KMS-11 (cell line): ENCODE results near the gene RAB5B.
"Not testable (repeated sequence)": the region's sequence is repeated elsewhere in the genome, so short reads cannot be mapped to it uniquely, and the experiment has no call there.

Source experiments
- H2AFZ ChIP-seq: fragments of 200-600 bp; sonication (generic); 2 replicates; pipeline ENCODE4 v1.6.1; 2016; ENCODE audit warnings: antibody characterized with exemption, mixed run types, low read depth
- H3K27ac ChIP-seq: fragments of 200-600 bp; sonication (generic); 2 replicates; pipeline ENCODE4 v1.6.1; 2016; ENCODE audit warnings: mild to moderate bottlenecking, mixed run types
- H3K27me3 ChIP-seq: fragments of 200-600 bp; sonication (generic); 2 replicates; pipeline ENCODE4 v1.6.1; 2017; ENCODE audit warnings: mild to moderate bottlenecking, low read depth, mixed run types, moderate library complexity; ENCODE audit not compliant: insufficient read depth
- H3K36me3 ChIP-seq: fragments of 200-600 bp; sonication (generic); 2 replicates; pipeline ENCODE4 v1.6.1; 2017; ENCODE audit warnings: mild to moderate bottlenecking, mixed run types; ENCODE audit not compliant: insufficient read depth
- H3K4me1 ChIP-seq: fragments of 200-600 bp; sonication (generic); 2 replicates; pipeline ENCODE4 v1.6.1; 2016; ENCODE audit warnings: mild to moderate bottlenecking, low read depth, mixed run types; ENCODE audit not compliant: poor library complexity, severe bottlenecking
- H3K4me2 ChIP-seq: fragments of 200-600 bp; sonication (generic); 2 replicates; pipeline ENCODE4 v1.7.0; 2016; ENCODE audit warnings: mild to moderate bottlenecking, mixed run types
- H3K4me3 ChIP-seq: fragments of 200-600 bp; sonication (generic); IDR thresholded peaks from 2 replicates; pipeline ENCODE4 v1.6.1; 2017; ENCODE audit warnings: low read depth, low read length, mixed read lengths; ENCODE audit not compliant: insufficient read depth
- H3K79me2 ChIP-seq: fragments of 200-600 bp; sonication (generic); 2 replicates; pipeline ENCODE4 v1.6.1; 2016; ENCODE audit warnings: low read depth, mixed run types; ENCODE audit not compliant: insufficient read depth
- H3K9ac ChIP-seq: fragments of 200-600 bp; sonication (generic); 2 replicates; pipeline ENCODE4 v1.6.1; 2016; ENCODE audit warnings: mild to moderate bottlenecking, mixed run types
- H4K20me1 ChIP-seq: fragments of 200-600 bp; sonication (generic); 2 replicates; pipeline ENCODE4 v1.6.1; 2016; ENCODE audit warnings: mild to moderate bottlenecking, mixed run types; ENCODE audit not compliant: insufficient read depth
- TF ChIP-seq, protein P1 (sequence below): fragments of 200-600 bp; sonication (generic); conservative IDR thresholded peaks from 2 replicates; pipeline ENCODE4 v1.6.1; 2017; ENCODE audit warnings: low read depth, mild to moderate bottlenecking, antibody characterized with exemption, low read length, moderate library complexity, mixed read lengths

RAB5B gene

DNA sequence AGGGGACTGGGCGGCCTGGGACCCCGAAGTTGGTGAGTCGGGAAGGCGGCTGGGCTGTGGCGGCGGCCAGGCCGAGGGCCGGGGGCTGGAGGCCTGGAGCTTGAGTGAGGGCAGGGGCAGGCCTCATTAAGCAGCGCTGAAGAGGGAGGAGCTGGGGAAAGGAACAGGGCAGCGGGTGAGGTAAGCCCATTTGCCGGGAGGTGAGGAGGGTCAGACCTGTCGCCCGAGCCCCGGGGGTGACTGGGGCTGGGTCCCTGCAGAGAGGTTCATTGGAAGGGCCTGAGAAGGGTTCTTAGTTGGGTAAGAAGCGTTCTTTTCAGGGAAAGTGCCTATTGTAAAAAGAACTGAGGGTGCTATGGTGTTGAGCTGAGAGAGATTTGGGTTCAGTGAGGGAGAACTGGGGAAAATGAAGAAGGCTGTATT, 441 bp downstream of the RAB5B start:
- H3K4me3 ChIP-seq, result peak overlapping the region; percentile 79
- H3K36me3 ChIP-seq, result no peaks in the 10 kb centered on the region
- H3K4me1 ChIP-seq, result peaks cover 20% of the 10 kb centered on the region
- no peaks in the 10 kb centered on the region for H3K27me3 ChIP-seq
- peak overlapping the region; percentile 70 for H3K4me2 ChIP-seq
- TF ChIP-seq, protein P1, sequence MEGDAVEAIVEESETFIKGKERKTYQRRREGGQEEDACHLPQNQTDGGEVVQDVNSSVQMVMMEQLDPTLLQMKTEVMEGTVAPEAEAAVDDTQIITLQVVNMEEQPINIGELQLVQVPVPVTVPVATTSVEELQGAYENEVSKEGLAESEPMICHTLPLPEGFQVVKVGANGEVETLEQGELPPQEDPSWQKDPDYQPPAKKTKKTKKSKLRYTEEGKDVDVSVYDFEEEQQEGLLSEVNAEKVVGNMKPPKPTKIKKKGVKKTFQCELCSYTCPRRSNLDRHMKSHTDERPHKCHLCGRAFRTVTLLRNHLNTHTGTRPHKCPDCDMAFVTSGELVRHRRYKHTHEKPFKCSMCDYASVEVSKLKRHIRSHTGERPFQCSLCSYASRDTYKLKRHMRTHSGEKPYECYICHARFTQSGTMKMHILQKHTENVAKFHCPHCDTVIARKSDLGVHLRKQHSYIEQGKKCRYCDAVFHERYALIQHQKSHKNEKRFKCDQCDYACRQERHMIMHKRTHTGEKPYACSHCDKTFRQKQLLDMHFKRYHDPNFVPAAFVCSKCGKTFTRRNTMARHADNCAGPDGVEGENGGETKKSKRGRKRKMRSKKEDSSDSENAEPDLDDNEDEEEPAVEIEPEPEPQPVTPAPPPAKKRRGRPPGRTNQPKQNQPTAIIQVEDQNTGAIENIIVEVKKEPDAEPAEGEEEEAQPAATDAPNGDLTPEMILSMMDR, result no peak
- peaks cover 39% of the 10 kb centered on the region for H3K79me2 ChIP-seq
- peak overlapping the region; percentile 52 for H3K9ac ChIP-seq
- peak overlapping the region; percentile 15; the same call in 1 of the 2 replicates for H3K27ac ChIP-seq
- H2AFZ ChIP-seq, result peak overlapping the region; percentile 75
- no peaks in the 10 kb centered on the region for H4K20me1 ChIP-seq

DNA sequence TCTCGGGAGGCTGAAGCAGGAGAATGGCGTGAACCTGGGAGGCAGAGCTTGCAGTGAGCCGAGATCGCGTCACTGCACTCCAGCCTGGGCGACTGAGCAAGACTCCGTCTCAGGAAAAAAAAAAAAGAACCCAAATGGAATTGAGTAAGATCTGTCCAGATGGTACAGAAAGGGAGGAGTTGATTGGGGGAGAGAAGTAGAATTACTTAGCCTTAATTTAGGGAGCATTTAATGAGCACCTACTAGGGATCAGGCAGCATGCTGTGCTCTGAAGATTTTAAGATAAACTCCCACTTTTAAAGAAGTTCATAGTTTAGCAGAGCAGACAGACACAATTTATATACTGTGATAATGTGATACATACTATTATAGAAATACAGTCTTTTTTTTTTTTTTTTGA, 4.5 kb downstream of the RAB5B start:
- Histone ChIP-seq H3K36me3 (no peaks in the 10 kb centered on the region), H3K27ac (no peak overlapping the region), H3K4me1 (peaks cover 9% of the 10 kb centered on the region), H2AFZ (no peak overlapping the region), H3K9ac (no peak overlapping the region), H4K20me1 (no peaks in the 10 kb centered on the region), H3K4me3 (no peak overlapping the region), H3K79me2 (peaks cover 39% of the 10 kb centered on the region), H3K4me2 (no peak overlapping the region), H3K27me3 (no peaks in the 10 kb centered on the region)
- TF ChIP-seq, protein P1, result no peak

DNA sequence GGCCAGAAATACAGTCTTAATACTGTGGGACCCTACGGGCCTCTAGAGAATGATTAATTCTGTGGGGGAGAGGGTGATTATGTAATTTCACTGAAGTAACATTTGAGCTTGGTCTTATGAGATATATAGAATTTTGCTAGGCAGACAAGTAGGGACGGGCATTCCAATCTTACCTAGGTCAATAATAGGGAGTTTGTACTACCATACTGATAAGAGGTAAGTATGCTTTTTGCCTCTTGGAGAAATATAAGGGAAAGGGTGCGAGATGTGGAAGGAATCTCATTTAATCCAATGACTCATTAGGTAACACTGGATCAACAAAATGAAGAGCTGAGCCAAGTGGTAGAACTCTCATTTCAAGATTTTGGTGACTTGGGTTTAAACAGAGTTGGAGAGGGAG, 5.2 kb downstream of the RAB5B start:
- no peak overlapping the region for H3K9ac ChIP-seq
- peaks cover 39% of the 10 kb centered on the region for H3K79me2 ChIP-seq
- H2AFZ ChIP-seq, result no peak overlapping the region
- no peaks in the 10 kb centered on the region for H3K36me3 ChIP-seq
- H4K20me1 ChIP-seq, result no peaks in the 10 kb centered on the region
- H3K4me2 ChIP-seq, result no peak overlapping the region
- H3K4me3 ChIP-seq, result no peak overlapping the region
- peaks cover 9% of the 10 kb centered on the region for H3K4me1 ChIP-seq
- no peaks in the 10 kb centered on the region for H3K27me3 ChIP-seq
- no peak overlapping the region for H3K27ac ChIP-seq
- TF ChIP-seq, protein P1, result no peak

DNA sequence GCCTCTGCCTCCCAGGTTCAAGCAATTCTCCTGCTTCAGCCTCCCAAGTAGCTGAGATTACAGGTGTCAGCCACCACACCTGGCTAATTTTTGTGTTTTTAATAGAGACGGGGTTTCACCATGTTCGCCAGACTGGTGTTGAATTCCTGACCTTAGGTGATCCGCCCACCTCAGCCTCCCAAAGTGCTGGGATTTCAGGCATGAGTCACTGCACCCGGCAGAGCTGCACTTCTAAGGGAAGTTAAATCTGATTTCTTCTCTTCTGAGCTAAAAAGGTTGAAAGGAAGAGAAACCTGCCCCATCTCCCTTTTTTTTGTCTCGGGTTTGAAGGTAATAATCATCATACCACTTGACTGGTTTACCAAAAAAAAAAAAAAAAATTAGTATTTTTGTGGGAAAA, 8.0 kb downstream of the RAB5B start:
- not testable (repeated sequence) for H3K27ac ChIP-seq, H3K9ac ChIP-seq, H2AFZ ChIP-seq, H3K4me2 ChIP-seq, H3K4me1 ChIP-seq, H4K20me1 ChIP-seq, H3K36me3 ChIP-seq, H3K27me3 ChIP-seq, H3K4me3 ChIP-seq
- H3K79me2 ChIP-seq, result peaks cover 11% of the 10 kb centered on the region; the same call in 1 of the 2 replicates

DNA sequence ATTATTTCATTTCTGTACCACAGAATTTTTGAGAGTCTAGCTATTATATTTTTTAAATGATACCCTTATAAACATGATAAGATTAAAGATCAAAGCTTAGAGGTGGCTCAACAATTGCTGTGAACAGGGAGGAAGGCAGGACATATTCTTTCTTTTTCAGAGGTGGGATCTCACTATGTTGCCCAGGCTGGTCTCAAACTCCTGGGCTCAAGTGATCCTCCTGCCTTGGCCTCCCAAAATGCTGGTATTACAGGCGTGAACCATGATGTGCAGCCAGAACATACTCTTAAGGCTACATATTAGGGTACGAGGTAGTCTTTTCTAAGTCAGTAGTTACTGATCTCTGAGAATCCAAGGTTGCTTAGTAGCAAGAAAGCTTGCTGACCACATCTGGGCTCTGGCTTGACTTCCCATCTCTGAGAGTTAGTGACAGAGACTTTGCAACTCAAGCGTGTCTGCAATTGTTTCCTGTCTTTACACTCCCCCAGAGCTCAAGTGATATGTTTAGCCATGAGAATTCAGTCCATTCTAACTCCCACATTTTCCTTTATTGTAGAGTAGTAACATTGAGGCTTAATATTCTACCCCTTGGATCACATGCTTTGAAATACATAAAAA, 8.6 kb downstream of the RAB5B start:
- Histone ChIP-seq H4K20me1 (no peaks in the 10 kb centered on the region), H3K9ac (no peak overlapping the region), H2AFZ (no peak overlapping the region), H3K4me1 (peaks cover 8% of the 10 kb centered on the region), H3K27me3 (no peaks in the 10 kb centered on the region), H3K4me2 (no peak overlapping the region), H3K79me2 (peaks cover 5% of the 10 kb centered on the region; the same call in 1 of the 2 replicates), H3K36me3 (no peaks in the 10 kb centered on the region), H3K27ac (no peak overlapping the region), H3K4me3 (no peak overlapping the region)
- TF ChIP-seq, protein P1, result no peak
